ENCODE results near the gene FRMD4A. TPM values are rescaled to one million over a fixed set of nuclear protein-coding genes. Genes with fewer than 3 reads are reported as not detected.

Gene FRMD4A
- total RNA-seq, 2 experiments from 2014 or later: 0.82 to 0.94 TPM

- ChIA-PET POLR2A (no interaction called here), CTCF (no interaction called here)
- H3K27me3 Mint-ChIP-seq (ENCODE audit: low read depth): no peaks in the 10 kb centered on the region
- H3K27ac Mint-ChIP-seq: no peak overlapping the region
- no peaks in the 10 kb centered on the region for H3K4me1 Mint-ChIP-seq (ENCODE audit: low read depth)
- DNase-seq (no peak), ATAC-seq (no peak)
- H3K36me3 Mint-ChIP-seq (ENCODE audit: low read depth): no peaks in the 10 kb centered on the region
- no peaks in the 10 kb centered on the region for H3K9me3 Mint-ChIP-seq (ENCODE audit: insufficient read depth)
- no peak overlapping the region for H3K4me3 Mint-ChIP-seq
Measured at GRCh38 chr10:13684252-13684791, 646.4 kb downstream of the FRMD4A start.

DNA sequence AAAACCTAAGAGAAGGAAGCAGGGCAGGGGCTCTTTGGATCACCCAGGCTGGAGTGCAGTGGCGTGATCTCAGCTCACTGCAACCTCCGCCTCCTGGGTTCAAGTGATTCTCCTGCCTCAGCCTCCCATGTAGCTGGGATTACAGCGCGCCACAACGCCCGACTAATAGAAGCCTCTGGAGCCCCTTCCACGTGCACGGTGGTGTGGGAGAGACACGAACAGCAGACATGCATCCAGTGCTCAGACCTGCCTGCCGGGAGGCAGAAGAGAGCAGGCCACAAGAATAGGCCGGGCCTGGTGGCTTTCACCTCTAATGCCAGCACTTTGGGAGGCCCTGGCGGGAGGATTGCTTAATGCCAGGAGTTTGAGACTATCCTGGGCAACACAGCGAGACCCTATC, 647.7 kb downstream of the FRMD4A start:
- DNase-seq: no peak
- ChIA-PET POLR2A (no interaction called here), CTCF (no interaction called here)
- ATAC-seq: no peak
- no peak overlapping the region for H3K27ac Mint-ChIP-seq
- no peaks in the 10 kb centered on the region for H3K9me3 Mint-ChIP-seq (ENCODE audit: insufficient read depth)
- H3K4me1 Mint-ChIP-seq (ENCODE audit: low read depth): no peaks in the 10 kb centered on the region
- H3K27me3 Mint-ChIP-seq (ENCODE audit: low read depth): no peaks in the 10 kb centered on the region
- no peak overlapping the region for H3K4me3 Mint-ChIP-seq
- no peaks in the 10 kb centered on the region for H3K36me3 Mint-ChIP-seq (ENCODE audit: low read depth)

- Mint-ChIP-seq H3K4me3 (no peak overlapping the region), H3K27ac (no peak overlapping the region), H3K4me1 (ENCODE audit: low read depth) (no peaks in the 10 kb centered on the region), H3K9me3 (ENCODE audit: insufficient read depth) (no peaks in the 10 kb centered on the region), H3K27me3 (ENCODE audit: low read depth) (peaks cover 7% of the 10 kb centered on the region), H3K36me3 (ENCODE audit: low read depth) (no peaks in the 10 kb centered on the region)
- CTCF ChIA-PET: no interaction called here
- ATAC-seq: no peak
- POLR2A ChIA-PET: no interaction called here
- no peak for DNase-seq
Measured at GRCh38 chr10:13681960-13682359, 648.8 kb downstream of the FRMD4A start.

- CTCF ChIA-PET: interaction anchor here (0.9 kb wide), 2 partner anchors 8 to 22 kb away, joined by 3 read pairs; no protein-coding TSS in a partner anchor
- POLR2A ChIA-PET: no interaction called here
- Mint-ChIP-seq H3K36me3 (ENCODE audit: low read depth) (no peaks in the 10 kb centered on the region), H3K27me3 (ENCODE audit: low read depth) (peaks cover 7% of the 10 kb centered on the region), H3K9me3 (ENCODE audit: insufficient read depth) (no peaks in the 10 kb centered on the region), H3K4me3 (no peak overlapping the region), H3K4me1 (ENCODE audit: low read depth) (no peaks in the 10 kb centered on the region), H3K27ac (no peak overlapping the region)
- DNase-seq (no peak), ATAC-seq (no peak)
Measured at GRCh38 chr10:13681528-13681927, 649.2 kb downstream of the FRMD4A start.

DNA sequence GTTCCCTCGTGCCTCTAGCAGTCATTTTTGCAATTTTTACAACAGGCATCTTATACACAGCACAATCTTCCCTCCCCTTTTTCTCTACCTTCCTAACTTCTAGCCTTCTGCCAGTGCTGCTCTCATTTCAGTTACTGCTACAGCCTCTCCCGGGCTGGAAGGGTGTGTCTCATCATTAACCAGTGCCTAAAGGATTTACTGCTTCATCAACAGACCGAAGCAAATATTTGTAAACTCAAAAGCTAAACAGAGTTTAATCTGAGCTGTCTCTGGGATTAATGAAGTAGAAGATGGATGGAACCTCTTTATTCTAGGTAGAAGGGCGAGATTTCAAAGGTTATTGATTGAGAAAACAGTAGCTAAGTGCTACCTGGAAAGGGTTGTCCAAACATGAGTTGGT, 649.6 kb downstream of the FRMD4A start:
- Mint-ChIP-seq H3K27me3 (ENCODE audit: low read depth) (peaks cover 7% of the 10 kb centered on the region), H3K27ac (no peak overlapping the region), H3K36me3 (ENCODE audit: low read depth) (no peaks in the 10 kb centered on the region), H3K4me1 (ENCODE audit: low read depth) (no peaks in the 10 kb centered on the region), H3K9me3 (ENCODE audit: insufficient read depth) (no peaks in the 10 kb centered on the region), H3K4me3 (no peak overlapping the region)
- ChIA-PET POLR2A (no interaction called here), CTCF (interaction anchor here (0.9 kb wide), 2 partner anchors 9 to 21 kb away, joined by 3 read pairs; no protein-coding TSS in a partner anchor)
- no peak for DNase-seq
- ATAC-seq: no peak

DNA sequence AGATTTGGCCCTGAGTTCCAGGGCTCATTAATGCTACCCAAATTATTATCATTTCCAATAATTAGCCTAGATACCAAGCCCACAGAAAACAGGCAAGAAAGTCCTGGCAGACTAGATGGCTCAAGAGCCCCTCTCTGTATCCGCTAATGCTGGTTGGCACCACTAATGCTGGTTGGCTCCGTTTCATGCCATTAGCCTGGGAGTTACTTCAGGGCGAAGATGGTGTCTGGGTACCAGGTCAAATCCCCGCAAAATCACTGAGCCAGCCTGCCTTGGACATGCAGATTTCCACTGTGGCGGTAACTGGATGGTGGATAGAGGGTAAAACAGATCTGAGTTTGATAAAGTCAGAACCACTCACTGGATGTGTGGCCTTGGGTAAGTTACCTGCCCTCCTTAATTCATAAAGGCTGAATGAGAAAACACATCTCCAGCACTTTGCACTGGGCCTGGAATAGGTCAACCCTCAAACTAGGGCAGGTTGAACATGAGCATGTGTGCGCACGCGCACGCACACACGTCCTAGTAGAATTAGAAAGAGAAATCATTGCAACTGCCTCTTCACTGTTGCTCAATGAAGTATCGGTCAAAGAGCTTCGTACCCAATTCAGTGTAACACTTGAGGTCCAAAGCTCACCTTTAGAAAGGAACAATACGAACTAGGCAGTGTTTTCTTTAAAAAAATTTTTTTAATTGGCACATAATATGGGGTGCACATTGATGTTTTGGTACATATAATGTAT, 652.5 kb downstream of the FRMD4A start:
- Mint-ChIP-seq H3K9me3 (ENCODE audit: insufficient read depth) (no peaks in the 10 kb centered on the region), H3K4me1 (ENCODE audit: low read depth) (no peaks in the 10 kb centered on the region), H3K4me3 (no peak overlapping the region), H3K36me3 (ENCODE audit: low read depth) (no peaks in the 10 kb centered on the region), H3K27me3 (ENCODE audit: low read depth) (peaks cover 7% of the 10 kb centered on the region), H3K27ac (no peak overlapping the region)
- POLR2A ChIA-PET: no interaction called here
- CTCF ChIA-PET: no interaction called here
- no peak for ATAC-seq
- no peak for DNase-seq

- peaks cover 7% of the 10 kb centered on the region for H3K27me3 Mint-ChIP-seq (ENCODE audit: low read depth)
- DNase-seq (no peak), ATAC-seq (no peak)
- H3K27ac Mint-ChIP-seq: no peak overlapping the region
- CTCF ChIA-PET: no interaction called here
- H3K4me3 Mint-ChIP-seq: no peak overlapping the region
- no peaks in the 10 kb centered on the region for H3K9me3 Mint-ChIP-seq (ENCODE audit: insufficient read depth)
- H3K36me3 Mint-ChIP-seq (ENCODE audit: low read depth): no peaks in the 10 kb centered on the region
- POLR2A ChIA-PET: no interaction called here
- no peaks in the 10 kb centered on the region for H3K4me1 Mint-ChIP-seq (ENCODE audit: low read depth)
Measured at GRCh38 chr10:13674645-13675588, 655.8 kb downstream of the FRMD4A start.

DNA sequence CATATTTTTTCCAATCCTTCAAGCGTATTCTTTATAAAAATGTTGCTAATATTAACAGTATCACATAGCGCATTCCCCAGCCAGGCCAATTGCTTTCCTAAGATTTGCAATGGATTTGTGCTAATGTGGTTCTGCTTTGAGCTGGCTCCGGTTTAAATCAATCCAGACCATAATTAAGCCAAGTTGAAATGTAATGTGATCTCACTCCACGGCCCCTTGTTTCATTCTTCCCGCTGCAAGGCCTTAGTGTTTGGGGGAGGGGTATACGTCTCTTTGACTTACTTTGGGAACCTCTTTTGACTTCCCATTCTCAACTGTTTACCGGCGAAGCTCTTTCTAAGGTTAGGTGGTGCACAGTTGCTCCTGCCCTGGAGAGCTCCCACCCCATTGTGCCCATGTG, 657.6 kb downstream of the FRMD4A start:
- no peaks in the 10 kb centered on the region for H3K36me3 Mint-ChIP-seq (ENCODE audit: low read depth)
- POLR2A ChIA-PET: no interaction called here
- H3K27me3 Mint-ChIP-seq (ENCODE audit: low read depth): peaks cover 7% of the 10 kb centered on the region
- no peak overlapping the region for H3K4me3 Mint-ChIP-seq
- ATAC-seq (no peak), DNase-seq (no peak)
- H3K9me3 Mint-ChIP-seq (ENCODE audit: insufficient read depth): no peaks in the 10 kb centered on the region
- H3K4me1 Mint-ChIP-seq (ENCODE audit: low read depth): no peaks in the 10 kb centered on the region
- CTCF ChIA-PET: no interaction called here
- no peak overlapping the region for H3K27ac Mint-ChIP-seq

GRCh38 chr10:13672548-13672947, 658.2 kb downstream of the FRMD4A start:
- ATAC-seq (no peak), DNase-seq (no peak)
- Mint-ChIP-seq H3K4me3 (no peak overlapping the region), H3K9me3 (ENCODE audit: insufficient read depth) (no peaks in the 10 kb centered on the region), H3K4me1 (ENCODE audit: low read depth) (no peaks in the 10 kb centered on the region), H3K36me3 (ENCODE audit: low read depth) (no peaks in the 10 kb centered on the region), H3K27ac (no peak overlapping the region), H3K27me3 (ENCODE audit: low read depth) (peaks cover 6% of the 10 kb centered on the region)
- ChIA-PET CTCF (no interaction called here), POLR2A (no interaction called here)

- no peaks in the 10 kb centered on the region for H3K4me1 Mint-ChIP-seq (ENCODE audit: low read depth)
- H3K4me3 Mint-ChIP-seq: no peak overlapping the region
- no peak for ATAC-seq
- no peak for DNase-seq
- H3K9me3 Mint-ChIP-seq (ENCODE audit: insufficient read depth): no peaks in the 10 kb centered on the region
- ChIA-PET CTCF (no interaction called here), POLR2A (no interaction called here)
- no peaks in the 10 kb centered on the region for H3K27me3 Mint-ChIP-seq (ENCODE audit: low read depth)
- H3K36me3 Mint-ChIP-seq (ENCODE audit: low read depth): no peaks in the 10 kb centered on the region
- H3K27ac Mint-ChIP-seq: no peak overlapping the region
Measured at GRCh38 chr10:13671904-13672303, 658.8 kb downstream of the FRMD4A start.

GRCh38 chr10:13670311-13670710, 660.4 kb downstream of the FRMD4A start:
- POLR2A ChIA-PET: no interaction called here
- CTCF ChIA-PET: no interaction called here
- ATAC-seq: no peak
- no peak overlapping the region for H3K27ac Mint-ChIP-seq
- H3K27me3 Mint-ChIP-seq (ENCODE audit: low read depth): no peaks in the 10 kb centered on the region
- no peaks in the 10 kb centered on the region for H3K9me3 Mint-ChIP-seq (ENCODE audit: insufficient read depth)
- no peaks in the 10 kb centered on the region for H3K36me3 Mint-ChIP-seq (ENCODE audit: low read depth)
- H3K4me1 Mint-ChIP-seq (ENCODE audit: low read depth): no peaks in the 10 kb centered on the region
- no peak for DNase-seq
- H3K4me3 Mint-ChIP-seq: no peak overlapping the region

DNA sequence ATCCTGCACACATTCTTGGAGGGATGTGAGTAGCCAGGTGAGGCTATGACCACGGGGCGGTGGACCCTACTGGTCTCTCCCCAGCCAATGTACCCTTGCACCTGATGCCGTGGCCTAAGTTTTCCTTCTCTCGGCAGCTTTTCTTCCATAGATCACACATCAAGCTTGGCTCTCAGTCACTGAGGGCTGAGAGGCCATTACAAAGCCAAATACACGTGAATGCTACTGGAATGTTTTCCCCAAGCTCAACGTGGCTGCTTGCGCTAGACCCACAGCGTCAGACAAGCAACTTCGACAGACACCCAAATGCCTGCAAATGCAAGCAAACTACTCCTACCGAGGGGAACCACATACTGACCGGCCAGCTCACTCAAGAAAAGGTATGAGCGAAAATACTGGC, 660.8 kb downstream of the FRMD4A start:
- ATAC-seq (no peak), DNase-seq (no peak)
- no peaks in the 10 kb centered on the region for H3K36me3 Mint-ChIP-seq (ENCODE audit: low read depth)
- ChIA-PET POLR2A (no interaction called here), CTCF (no interaction called here)
- no peak overlapping the region for H3K27ac Mint-ChIP-seq
- no peaks in the 10 kb centered on the region for H3K4me1 Mint-ChIP-seq (ENCODE audit: low read depth)
- no peaks in the 10 kb centered on the region for H3K9me3 Mint-ChIP-seq (ENCODE audit: insufficient read depth)
- H3K27me3 Mint-ChIP-seq (ENCODE audit: low read depth): no peaks in the 10 kb centered on the region
- H3K4me3 Mint-ChIP-seq: no peak overlapping the region

Measured in activated CD8-positive, alpha-beta T cell treated with anti-CD3 and anti-CD28 coated beads, Interleukin-2, amount 10 ng/mL, durations not matched to agents 7 days and 5 days (primary cell).